Parathyroid adenoma (tissue), 2 donors: Measurements from ENCODE around the gene EZH1.
"Not testable (repeated sequence)": the region's sequence is repeated elsewhere in the genome, so short reads cannot be mapped to it uniquely, and the experiment has no call there.

Experiments
- H2AFZ ChIP-seq: fragments of 300-600 bp; sonication (generic); one replicate; pipeline ENCODE4 v1.7.0; 2017; ENCODE audit warnings: antibody characterized with exemption, mild to moderate bottlenecking
- H3K27ac ChIP-seq: fragments of 300-600 bp; sonication (generic); one replicate; pipeline ENCODE4 v1.7.0; 2017
- H3K27me3 ChIP-seq: fragments of 300-600 bp; sonication (generic); one replicate; pipeline ENCODE4 v1.7.0; 2017; ENCODE audit warnings: low read length; ENCODE audit not compliant: control insufficient read depth, insufficient read depth
- H3K36me3 ChIP-seq: fragments of 300-600 bp; sonication (generic); one replicate; pipeline ENCODE4 v1.7.0; 2017; ENCODE audit warnings: low read length; ENCODE audit not compliant: control insufficient read depth, insufficient read depth
- H3K4me1 ChIP-seq: fragments of 300-600 bp; sonication (generic); one replicate; pipeline ENCODE4 v1.7.0; 2017; ENCODE audit warnings: control low read depth
- H3K4me2 ChIP-seq: fragments of 300-600 bp; sonication (generic); one replicate; pipeline ENCODE4 v1.7.0; 2017; ENCODE audit warnings: low read length
- H3K4me3 ChIP-seq: fragments of 300-600 bp; sonication (generic); one replicate; pipeline ENCODE4 v1.7.0; 2017; ENCODE audit warnings: low read depth, low read length
- H3K79me2 ChIP-seq: fragments of 300-600 bp; sonication (generic); one replicate; pipeline ENCODE4 v1.7.0; 2017; ENCODE audit warnings: control low read depth
- H3K9ac ChIP-seq: fragments of 300-600 bp; sonication (generic); one replicate; pipeline ENCODE4 v1.7.0; 2017; ENCODE audit warnings: mild to moderate bottlenecking
- H3K9me3 ChIP-seq: fragments of 300-600 bp; sonication (generic); one replicate; pipeline ENCODE4 v1.7.0; 2017; ENCODE audit warnings: low read length; ENCODE audit not compliant: control insufficient read depth
- CTCF ChIP-seq: fragments of 300-600 bp; sonication (generic); IDR thresholded peaks from one replicate; pipeline ENCODE4 v1.7.0; 2017; ENCODE audit warnings: antibody characterized with exemption, mild to moderate bottlenecking
- donor health status: primary hyperparathyroidism.

The EZH1 gene

GRCh38 chr17:42744283-42744805, 496 bp downstream of the EZH1 start:
- H3K4me2 ChIP-seq, result peak overlapping the region; percentile 86
- no peaks in the 10 kb centered on the region for H3K9me3 ChIP-seq
- peak overlapping the region; percentile 86 for H3K27ac ChIP-seq
- H3K79me2 ChIP-seq, result peaks cover 33% of the 10 kb centered on the region
- H3K36me3 ChIP-seq, result no peaks in the 10 kb centered on the region
- H3K27me3 ChIP-seq, result no peaks in the 10 kb centered on the region
- peak overlapping the region; percentile 57 for H3K9ac ChIP-seq
- peak overlapping the region; percentile 90 for H2AFZ ChIP-seq
- peak; percentile 16 for TF ChIP-seq CTCF
- H3K4me3 ChIP-seq, result peak overlapping the region; percentile 90
- H3K4me1 ChIP-seq, result peaks cover 8% of the 10 kb centered on the region

DNA sequence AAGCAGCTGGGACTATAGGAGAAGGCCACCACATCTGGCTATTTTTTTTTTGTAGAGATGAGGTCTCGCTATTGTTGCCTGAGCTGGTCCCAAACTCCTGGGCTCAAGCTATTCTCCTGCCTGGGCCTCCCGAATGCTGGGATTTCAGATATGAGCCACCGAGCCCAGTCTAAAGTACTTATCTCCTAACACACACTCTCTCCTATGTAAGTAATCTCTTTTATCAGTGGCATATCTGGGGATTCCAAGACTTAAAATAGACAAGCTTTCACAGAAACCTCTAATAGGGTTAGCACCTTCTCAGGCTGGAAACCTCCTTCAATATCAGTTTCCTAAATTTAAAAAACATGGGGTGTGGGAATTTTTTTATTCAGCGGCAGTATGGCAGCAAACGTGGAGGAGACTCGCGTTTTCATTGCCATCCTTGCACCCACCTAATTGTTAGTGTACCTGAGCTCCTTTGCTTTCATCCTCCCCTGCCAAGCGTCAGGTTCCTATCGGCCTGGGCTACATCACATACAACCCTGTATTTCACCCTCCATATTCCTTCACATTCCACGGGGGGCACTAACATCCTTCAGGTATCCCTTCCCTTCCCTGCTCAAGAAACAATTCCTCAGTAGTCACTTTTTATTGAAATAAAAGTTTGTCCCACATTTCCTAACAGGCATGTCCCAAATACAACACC, 1.1 kb downstream of the EZH1 start:
- Histone ChIP-seq H3K4me3 (peak overlapping the region; percentile 90), H3K9ac (no peak overlapping the region), H3K27ac (peak overlapping the region; percentile 86), H3K27me3 (no peaks in the 10 kb centered on the region), H3K36me3 (no peaks in the 10 kb centered on the region), H3K4me1 (peaks cover 8% of the 10 kb centered on the region), H3K79me2 (peaks cover 37% of the 10 kb centered on the region), H3K4me2 (peak overlapping the region; percentile 86), H2AFZ (peak overlapping the region; percentile 90), H3K9me3 (no peaks in the 10 kb centered on the region)
- TF ChIP-seq CTCF, result no peak

- H3K9ac ChIP-seq, H3K36me3 ChIP-seq, H3K27me3 ChIP-seq, H2AFZ ChIP-seq, H3K9me3 ChIP-seq, H3K27ac ChIP-seq, H3K4me1 ChIP-seq, H3K4me2 ChIP-seq, H3K4me3 ChIP-seq: not testable (repeated sequence)
- H3K79me2 ChIP-seq, result peaks cover 37% of the 10 kb centered on the region
Observed at GRCh38 chr17:42742916-42743315, 1.9 kb downstream of the EZH1 start.

DNA sequence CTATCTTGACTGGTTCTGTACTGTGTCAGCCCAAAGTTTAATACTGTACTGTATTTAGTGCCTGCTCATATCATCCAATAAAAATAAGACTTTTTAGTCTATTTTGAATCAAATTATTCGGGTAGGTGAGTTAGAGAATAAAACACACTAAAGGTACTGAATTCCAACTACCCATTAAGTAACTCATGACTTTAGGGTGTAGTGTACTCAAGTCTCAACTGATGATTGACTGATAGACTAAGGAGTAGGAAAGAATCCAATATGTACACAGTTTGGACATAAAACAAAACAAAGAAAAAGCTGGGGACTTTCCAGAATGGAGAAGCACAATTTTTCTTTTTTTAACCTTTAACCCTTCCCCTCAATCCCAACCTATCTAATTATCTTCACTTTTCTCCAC, 4.1 kb downstream of the EZH1 start:
- H3K27me3 ChIP-seq, result no peaks in the 10 kb centered on the region
- H3K4me1 ChIP-seq, result peaks cover 8% of the 10 kb centered on the region
- H3K79me2 ChIP-seq, result peaks cover 49% of the 10 kb centered on the region
- H3K9ac ChIP-seq, result no peak overlapping the region
- no peaks in the 10 kb centered on the region for H3K9me3 ChIP-seq
- TF ChIP-seq CTCF, result no peak
- H2AFZ ChIP-seq, result no peak overlapping the region
- no peak overlapping the region for H3K27ac ChIP-seq
- no peak overlapping the region for H3K4me2 ChIP-seq
- no peaks in the 10 kb centered on the region for H3K36me3 ChIP-seq
- H3K4me3 ChIP-seq, result no peak overlapping the region

DNA sequence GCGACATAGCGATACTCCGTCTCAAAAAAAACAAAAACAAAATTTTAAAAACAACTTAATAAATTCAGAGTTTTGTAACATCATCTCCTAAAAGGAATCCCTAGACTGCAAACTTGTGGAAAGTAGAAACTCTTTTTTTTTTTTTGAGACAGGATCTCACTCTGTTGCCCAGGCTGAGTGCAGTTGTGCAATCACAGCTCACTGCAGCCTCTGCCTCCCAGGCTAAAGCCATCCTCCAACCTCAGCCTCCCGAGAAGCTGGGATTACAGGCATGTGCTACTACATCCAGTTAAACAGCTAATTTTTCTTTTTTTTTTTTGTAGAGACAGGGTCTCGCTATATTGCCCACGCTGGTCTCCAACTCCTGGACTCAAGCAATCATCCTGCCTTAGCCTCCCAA, 19.7 kb downstream of the EZH1 start:
- Histone ChIP-seq H3K79me2 (no peaks in the 10 kb centered on the region), H3K9ac (no peak overlapping the region), H3K27me3 (no peaks in the 10 kb centered on the region), H2AFZ (no peak overlapping the region), H3K4me1 (no peaks in the 10 kb centered on the region), H3K36me3 (no peaks in the 10 kb centered on the region), H3K4me2 (no peak overlapping the region), H3K9me3 (no peaks in the 10 kb centered on the region), H3K27ac (no peak overlapping the region), H3K4me3 (no peak overlapping the region)
- no peak for TF ChIP-seq CTCF
